ENCODE data around the gene RBM19.

Gene RBM19

GRCh38 chr12:113847856-113848255 lies 118.3 kb downstream of the RBM19 start:
- H3K4me3 ChIP-seq (ENCODE audit: low read length) = no peak overlapping the region
- DNase-seq = no peak
- no peaks in the 10 kb centered on the region for H4K20me1 ChIP-seq (ENCODE audit: insufficient read depth, low read length)
- H3K36me3 ChIP-seq (replicated peaks; ENCODE audit: insufficient read depth, low read length) = no peaks in the 10 kb centered on the region
- no peak overlapping the region for H3K4me2 ChIP-seq (ENCODE audit: low read depth, low read length)
- no peaks in the 10 kb centered on the region for H3K9me3 ChIP-seq (replicated peaks; ENCODE audit: insufficient read depth, low read length)
- no peak overlapping the region for H2AFZ ChIP-seq (ENCODE audit: low read length)
- no peaks in the 10 kb centered on the region for H3K9me2 ChIP-seq (replicated peaks; ENCODE audit: insufficient read depth, low read length)
- H3K4me1 ChIP-seq (ENCODE audit: low read length) = no peaks in the 10 kb centered on the region
- no peaks in the 10 kb centered on the region for H3K27me3 ChIP-seq (replicated peaks; ENCODE audit: insufficient read depth, low read length)
- H3K9ac ChIP-seq (ENCODE audit: low read length) = no peak overlapping the region
- no peaks in the 10 kb centered on the region for H3K79me2 ChIP-seq (ENCODE audit: low read length)
- TF ChIP-seq EZH2phosphoT487 (IDR thresholded peaks at IDR 0.05; ENCODE audit: low read length) (no peak), EZH2 (optimal IDR thresholded peaks at IDR 0.05; ENCODE audit: low read depth, low read length) (no peak), CTCF (IDR thresholded peaks at IDR 0.05; ENCODE audit: low read length) (no peak)
- no peak overlapping the region for H3K27ac ChIP-seq (ENCODE audit: low read length)
- no peaks in the 10 kb centered on the region for H3F3A ChIP-seq (ENCODE audit: insufficient read depth, low read length)

- TF ChIP-seq EZH2phosphoT487 (IDR thresholded peaks at IDR 0.05; ENCODE audit: low read length) (no peak), CTCF (IDR thresholded peaks at IDR 0.05; ENCODE audit: low read length) (no peak), EZH2 (optimal IDR thresholded peaks at IDR 0.05; ENCODE audit: low read depth, low read length) (no peak)
- H3K27me3 ChIP-seq (replicated peaks; ENCODE audit: insufficient read depth, low read length) = no peaks in the 10 kb centered on the region
- no peak overlapping the region for H3K4me2 ChIP-seq (ENCODE audit: low read depth, low read length)
- DNase-seq = no peak
- H3K27ac ChIP-seq (ENCODE audit: low read length) = no peak overlapping the region
- H3K36me3 ChIP-seq (replicated peaks; ENCODE audit: insufficient read depth, low read length) = no peaks in the 10 kb centered on the region
- H3K9ac ChIP-seq (ENCODE audit: low read length) = no peak overlapping the region
- no peak overlapping the region for H3K4me3 ChIP-seq (ENCODE audit: low read length)
- no peaks in the 10 kb centered on the region for H3K9me2 ChIP-seq (replicated peaks; ENCODE audit: insufficient read depth, low read length)
- H3K9me3 ChIP-seq (replicated peaks; ENCODE audit: insufficient read depth, low read length) = no peaks in the 10 kb centered on the region
- no peaks in the 10 kb centered on the region for H4K20me1 ChIP-seq (ENCODE audit: insufficient read depth, low read length)
- H3F3A ChIP-seq (ENCODE audit: insufficient read depth, low read length) = no peaks in the 10 kb centered on the region
- H3K4me1 ChIP-seq (ENCODE audit: low read length) = no peaks in the 10 kb centered on the region
- H3K79me2 ChIP-seq (ENCODE audit: low read length) = no peaks in the 10 kb centered on the region
- no peak overlapping the region for H2AFZ ChIP-seq (ENCODE audit: low read length)
These were observed 119.0 kb downstream of the RBM19 start for GRCh38 chr12:113846883-113847755.

GRCh38 chr12:113845900-113846674 lies 120.0 kb downstream of the RBM19 start:
- H3K27me3 ChIP-seq (replicated peaks; ENCODE audit: insufficient read depth, low read length) = no peaks in the 10 kb centered on the region
- no peak overlapping the region for H3K9ac ChIP-seq (ENCODE audit: low read length)
- no peaks in the 10 kb centered on the region for H3K36me3 ChIP-seq (replicated peaks; ENCODE audit: insufficient read depth, low read length)
- no peaks in the 10 kb centered on the region for H4K20me1 ChIP-seq (ENCODE audit: insufficient read depth, low read length)
- H2AFZ ChIP-seq (ENCODE audit: low read length) = no peak overlapping the region
- no peaks in the 10 kb centered on the region for H3K79me2 ChIP-seq (ENCODE audit: low read length)
- no peak for TF ChIP-seq CTCF (IDR thresholded peaks at IDR 0.05; ENCODE audit: low read length)
- TF ChIP-seq EZH2 (optimal IDR thresholded peaks at IDR 0.05; ENCODE audit: low read depth, low read length) = no peak
- TF ChIP-seq EZH2phosphoT487 (IDR thresholded peaks at IDR 0.05; ENCODE audit: low read length) = no peak
- H3K4me1 ChIP-seq (ENCODE audit: low read length) = no peaks in the 10 kb centered on the region
- no peaks in the 10 kb centered on the region for H3K9me2 ChIP-seq (replicated peaks; ENCODE audit: insufficient read depth, low read length)
- no peak overlapping the region for H3K27ac ChIP-seq (ENCODE audit: low read length)
- H3F3A ChIP-seq (ENCODE audit: insufficient read depth, low read length) = no peaks in the 10 kb centered on the region
- DNase-seq = no peak
- H3K4me3 ChIP-seq (ENCODE audit: low read length) = no peak overlapping the region
- H3K9me3 ChIP-seq (replicated peaks; ENCODE audit: insufficient read depth, low read length) = no peaks in the 10 kb centered on the region
- no peak overlapping the region for H3K4me2 ChIP-seq (ENCODE audit: low read depth, low read length)
